ENCODE data around the gene PFKFB1.

GRCh38 chrX:54980334-54980733, 13.7 kb downstream of the PFKFB1 start:
- no peak for TF ChIP-seq CTCF (CRISPR knock-in tag; IDR thresholded peaks at IDR 0.05)
- TF ChIP-seq ATF7 (IDR thresholded peaks at IDR 0.05), result no peak
- TF ChIP-seq ATF7 (CRISPR knock-in tag; IDR thresholded peaks at IDR 0.05), result no peak
- TF ChIP-seq HNF4G (IDR thresholded peaks at IDR 0.05; ENCODE audit: borderline replicate concordance, low read depth, low read length), result no peak
- no peak for TF ChIP-seq HNF4G (CRISPR knock-in tag; IDR thresholded peaks at IDR 0.05; ENCODE audit: borderline replicate concordance, low read depth)
- TF ChIP-seq SRSF9 (IDR thresholded peaks at IDR 0.05; ENCODE audit: borderline replicate concordance, insufficient read depth, low read depth, low read length, poor library complexity, severe bottlenecking), result no peak
- TF ChIP-seq CC2D1A (CRISPR knock-in tag; IDR thresholded peaks at IDR 0.05), result no peak
- no peak for TF ChIP-seq SOX6 (IDR thresholded peaks at IDR 0.05)
- TF ChIP-seq SOX6 (CRISPR knock-in tag; IDR thresholded peaks at IDR 0.05), result no peak
- TF ChIP-seq SMC3 (IDR thresholded peaks at IDR 0.05; ENCODE audit: low read length), result no peak
- no peak for TF ChIP-seq FOXJ3 (CRISPR knock-in tag; IDR thresholded peaks at IDR 0.05; ENCODE audit: borderline replicate concordance)
- no peak for TF ChIP-seq TBL1XR1 (IDR thresholded peaks at IDR 0.05; ENCODE audit: borderline replicate concordance, low read length, partially characterized antibody)

All from HepG2 (cell line).